ENCODE results near the gene LPAR3. TPM values are rescaled to one million over a fixed set of nuclear protein-coding genes. Genes with fewer than 3 reads are reported as not detected.
"Not testable (repeated sequence)": the region's sequence is repeated elsewhere in the genome, so short reads cannot be mapped to it uniquely, and the experiment has no call there.

The LPAR3 gene
- polyA plus RNA-seq, 6 donors from 2014 or later = not detected

DNA sequence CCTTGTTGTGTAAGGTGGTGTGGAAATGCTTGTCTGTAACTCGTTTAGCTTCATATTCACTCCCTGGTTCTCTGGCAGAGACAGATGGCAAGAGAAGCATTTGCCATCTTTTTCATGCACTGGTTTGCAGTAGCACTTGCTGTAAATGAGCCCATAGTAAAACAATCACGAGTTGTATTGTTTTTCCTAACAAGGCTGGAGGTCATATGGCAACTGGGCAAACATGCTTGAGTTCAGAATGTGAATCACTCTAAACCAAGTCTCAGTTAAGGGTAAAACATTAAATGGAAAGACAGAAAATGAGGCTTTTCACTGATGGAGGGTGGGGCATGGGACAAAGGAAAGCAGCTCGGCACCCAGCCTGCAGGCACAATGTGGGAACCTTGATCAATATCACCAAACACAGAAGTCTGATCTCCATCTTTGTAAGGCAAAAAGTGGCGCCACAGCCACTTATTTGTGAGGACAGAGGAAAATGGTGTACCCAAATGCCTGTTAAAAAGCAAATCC, 26.5 kb upstream of the LPAR3 start:
- Mint-ChIP-seq H3K27ac (peak overlapping the region in 1 of 6 donors; percentile 3), H3K9me3 (no peaks in the 10 kb centered on the region), H3K4me1 (no peaks in the 10 kb centered on the region), H3K36me3 (no peaks in the 10 kb centered on the region), H3K4me3 (no peak overlapping the region), H3K27me3 (peaks cover 10 to 19% (median 13%) of the 10 kb centered on the region in 3 donors)
- DNase-seq = no peak
- no peak for ATAC-seq (ENCODE audit: low read depth in 2 of 2)

DNA sequence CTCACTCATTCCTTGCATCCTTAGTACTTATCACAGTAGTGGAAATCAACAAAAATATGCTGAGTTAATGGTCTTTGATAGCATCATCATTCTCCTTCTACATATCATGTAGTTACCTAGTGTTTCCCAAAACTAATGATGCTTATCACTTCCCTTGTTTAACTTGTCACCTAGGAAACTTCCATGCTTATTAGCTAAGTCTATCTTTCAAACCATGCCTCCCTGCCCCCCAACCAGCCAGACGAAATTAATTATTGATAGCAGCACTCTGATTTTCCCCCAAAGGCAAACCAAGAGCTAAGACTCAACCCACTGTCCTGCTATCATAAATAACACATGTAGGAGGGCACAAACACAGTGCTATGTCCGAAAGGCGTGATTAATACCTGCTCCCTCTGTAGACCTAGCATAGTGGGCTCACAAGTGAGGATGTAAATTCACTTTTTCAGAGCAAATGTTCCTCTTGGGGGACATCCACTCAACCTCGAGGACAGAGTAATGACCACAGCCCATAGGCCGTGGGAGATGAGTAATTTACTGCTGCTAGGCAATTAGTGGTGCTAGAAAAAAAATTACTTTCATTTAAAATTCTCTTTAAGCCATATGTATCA, 25.8 kb upstream of the LPAR3 start:
- H3K9me3 Mint-ChIP-seq = no peaks in the 10 kb centered on the region
- no peaks in the 10 kb centered on the region for H3K36me3 Mint-ChIP-seq
- H3K27ac Mint-ChIP-seq = no peak overlapping the region
- H3K4me1 Mint-ChIP-seq = no peaks in the 10 kb centered on the region
- ATAC-seq (ENCODE audit: low read depth in 2 of 2) = no peak
- H3K4me3 Mint-ChIP-seq = no peak overlapping the region
- peaks cover 10 to 19% (median 13%) of the 10 kb centered on the region in 3 donors for H3K27me3 Mint-ChIP-seq
- DNase-seq = no peak

DNA sequence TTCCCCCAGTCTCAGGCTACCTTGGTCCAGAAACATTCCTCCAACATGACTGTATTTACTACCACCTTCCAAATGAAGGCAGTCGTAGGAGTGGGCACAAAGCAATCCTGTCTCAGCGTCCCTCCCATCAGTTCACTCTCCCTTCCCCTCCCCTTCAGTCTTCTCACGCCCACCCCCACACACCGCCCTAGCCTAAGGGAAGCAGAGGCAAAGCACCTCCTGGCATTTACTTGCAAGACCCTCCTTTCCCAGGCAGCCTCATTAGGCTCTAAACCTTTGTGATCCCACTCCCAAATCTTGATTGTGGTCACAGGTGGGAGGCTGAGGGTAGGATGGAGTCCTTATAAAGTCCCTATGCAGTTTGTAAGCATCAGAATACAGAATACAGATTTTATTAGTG, 23.9 kb upstream of the LPAR3 start:
- Mint-ChIP-seq H3K9me3 (no peaks in the 10 kb centered on the region), H3K4me1 (no peaks in the 10 kb centered on the region), H3K27ac (peak overlapping the region in 1 of 6 donors; percentile 74), H3K4me3 (no peak overlapping the region), H3K36me3 (no peaks in the 10 kb centered on the region), H3K27me3 (peaks cover 10 to 19% (median 13%) of the 10 kb centered on the region in 3 donors)
- ATAC-seq (ENCODE audit: low read depth in 2 of 2) (no peak), DNase-seq (no peak)

DNA sequence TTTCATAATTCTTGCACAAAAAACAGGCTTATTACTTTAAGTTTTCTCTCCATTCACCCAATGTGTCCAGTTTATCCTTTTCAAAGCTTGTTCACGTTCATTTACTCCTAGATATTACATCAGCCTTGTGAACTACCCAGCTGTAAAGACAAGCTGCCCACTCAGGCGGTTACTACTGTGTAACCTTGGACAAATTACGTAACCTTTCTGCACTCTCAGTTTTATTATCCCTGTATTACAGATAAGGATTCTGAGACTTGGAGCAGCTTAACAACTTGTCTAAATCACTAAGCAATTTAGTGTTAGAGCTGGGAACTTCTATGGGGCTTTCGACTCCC, 20.5 kb upstream of the LPAR3 start:
- ATAC-seq (ENCODE audit: low read depth in 2 of 2) (no peak), DNase-seq (no peak)
- Mint-ChIP-seq H3K4me1 (no peaks in the 10 kb centered on the region), H3K4me3 (no peak overlapping the region), H3K9me3 (peaks cover 0 to 5% (median under 1%) of the 10 kb centered on the region in 7 donors), H3K27me3 (peaks cover 16 to 28% (median 21%) of the 10 kb centered on the region in 3 donors), H3K27ac (peak overlapping the region in 1 of 6 donors; percentile 25), H3K36me3 (no peaks in the 10 kb centered on the region)

DNA sequence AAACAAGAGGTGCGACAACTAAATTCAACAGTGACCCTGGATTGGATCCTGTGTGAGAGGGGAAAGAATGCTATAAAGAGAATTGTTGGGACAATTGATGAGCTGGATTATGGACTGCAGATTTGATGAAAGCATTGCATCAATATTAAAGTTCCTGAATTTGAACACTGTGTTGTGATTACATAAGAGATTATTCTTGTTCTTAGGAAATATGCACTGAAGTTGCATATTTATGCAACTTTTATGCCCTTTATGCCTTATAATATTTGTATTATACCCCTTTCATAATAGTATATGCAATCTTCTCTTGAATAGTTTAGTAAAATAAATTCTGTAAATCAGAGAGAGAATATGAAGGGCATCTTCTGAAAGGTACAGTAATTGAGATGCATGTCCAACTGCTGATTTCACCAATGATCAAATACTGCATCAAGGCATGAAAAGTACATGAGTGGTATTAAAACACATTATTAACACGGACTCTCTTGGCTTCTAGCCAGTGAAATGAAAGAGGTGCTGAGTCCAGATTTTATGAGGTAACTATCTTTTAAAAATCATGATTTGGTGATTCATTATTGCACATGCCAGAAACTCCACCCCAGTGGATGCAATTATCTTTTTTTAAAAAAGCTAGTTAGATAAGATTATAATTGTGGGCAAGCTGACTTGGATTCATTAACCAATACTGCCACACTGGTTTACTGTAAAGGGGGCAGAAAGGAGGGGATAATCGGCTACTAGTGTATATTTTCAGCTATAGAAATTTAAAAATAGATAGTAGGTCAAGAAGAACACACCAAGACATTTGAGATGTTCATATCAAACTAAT, 19.9 kb upstream of the LPAR3 start:
- H3K9me3 Mint-ChIP-seq = peaks cover 0 to 5% (median 2%) of the 10 kb centered on the region in 7 donors
- H3K4me1 Mint-ChIP-seq = no peaks in the 10 kb centered on the region
- ATAC-seq (ENCODE audit: low read depth in 2 of 2) = no peak
- peaks cover 10 to 25% (median 18%) of the 10 kb centered on the region in 3 donors for H3K27me3 Mint-ChIP-seq
- H3K36me3 Mint-ChIP-seq = no peaks in the 10 kb centered on the region
- no peak overlapping the region for H3K4me3 Mint-ChIP-seq
- no peak overlapping the region for H3K27ac Mint-ChIP-seq
- no peak for DNase-seq

DNA sequence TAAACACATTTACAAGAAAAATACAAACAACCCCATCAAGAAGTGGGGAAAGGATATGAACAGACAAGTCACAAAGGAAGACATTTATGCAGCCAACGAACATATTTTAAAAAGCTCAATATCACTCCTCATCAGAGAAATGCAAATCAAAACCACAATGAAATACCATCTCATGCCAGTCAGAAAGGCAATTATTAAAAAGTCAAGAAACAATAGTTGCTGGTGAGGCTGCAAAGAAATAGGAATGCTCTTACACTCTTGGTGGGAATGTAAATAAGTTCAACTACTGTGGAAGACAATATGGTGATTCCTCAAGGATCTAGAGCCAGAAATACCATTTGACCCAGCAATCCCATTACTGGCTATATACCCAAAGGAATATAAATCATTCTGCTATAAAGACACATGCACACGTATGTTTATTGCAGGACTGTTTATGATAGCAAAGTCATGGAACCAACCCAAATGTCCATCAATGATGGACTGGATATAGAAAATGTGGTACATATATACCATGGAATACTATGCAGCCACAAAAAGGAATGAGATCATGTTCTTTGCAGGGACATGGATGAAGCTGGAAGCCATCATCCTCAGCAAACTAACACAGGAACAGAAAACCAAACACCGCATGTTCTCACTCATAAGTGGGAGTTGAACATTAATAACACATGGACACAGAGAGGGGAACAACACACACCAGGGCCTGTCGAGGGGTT, 15.9 kb upstream of the LPAR3 start:
- ATAC-seq (ENCODE audit: low read depth in 2 of 2); H3K36me3 Mint-ChIP-seq; H3K27ac Mint-ChIP-seq; H3K9me3 Mint-ChIP-seq; H3K4me1 Mint-ChIP-seq; DNase-seq; H3K4me3 Mint-ChIP-seq: not testable (repeated sequence)
- peaks cover 19 to 32% (median 24%) of the 10 kb centered on the region in 3 donors for H3K27me3 Mint-ChIP-seq

DNA sequence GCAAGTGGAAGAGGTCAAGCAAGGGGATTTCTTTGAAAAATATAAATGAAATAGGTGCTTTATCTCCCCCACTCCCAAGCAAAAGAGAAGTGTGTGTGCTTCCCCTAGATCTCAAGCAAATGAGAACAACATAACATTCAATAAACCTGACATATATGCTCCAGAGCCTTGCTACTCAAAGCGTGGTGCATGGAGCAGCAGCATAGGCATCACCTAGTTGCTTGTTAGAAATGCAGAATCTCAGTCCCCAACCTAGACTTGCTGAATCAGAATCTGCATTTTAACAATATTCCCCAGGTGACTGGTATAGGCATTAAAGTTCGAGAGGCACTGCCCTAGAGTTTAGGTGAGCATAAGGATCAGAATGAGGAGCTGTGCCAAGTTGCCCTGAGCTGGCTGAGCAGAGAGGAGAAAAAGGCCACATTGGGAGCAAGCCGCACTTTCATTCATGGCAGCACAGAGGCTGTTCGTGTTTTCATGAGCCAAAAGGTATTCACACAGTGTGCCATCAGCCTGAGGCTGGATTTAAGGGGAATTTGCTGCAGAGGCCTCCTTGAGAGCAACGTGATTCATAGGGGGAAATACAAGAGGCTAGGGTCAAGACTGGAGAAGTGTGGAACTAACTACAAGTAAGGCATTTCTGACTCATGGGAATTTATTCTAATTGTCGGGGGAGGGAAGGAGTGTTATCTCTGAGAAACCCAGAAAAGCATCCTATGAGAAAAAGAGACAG, 14.3 kb upstream of the LPAR3 start:
- DNase-seq (no peak), ATAC-seq (ENCODE audit: low read depth in 2 of 2) (no peak)
- Mint-ChIP-seq H3K27me3 (peaks cover 19 to 35% (median 24%) of the 10 kb centered on the region in 3 donors), H3K4me1 (no peaks in the 10 kb centered on the region), H3K36me3 (peaks cover 4 to 5% of the 10 kb centered on the region in 2 donors), H3K4me3 (no peak overlapping the region), H3K9me3 (peaks cover 0 to 18% (median 6%) of the 10 kb centered on the region in 7 donors), H3K27ac (no peak overlapping the region)

DNA sequence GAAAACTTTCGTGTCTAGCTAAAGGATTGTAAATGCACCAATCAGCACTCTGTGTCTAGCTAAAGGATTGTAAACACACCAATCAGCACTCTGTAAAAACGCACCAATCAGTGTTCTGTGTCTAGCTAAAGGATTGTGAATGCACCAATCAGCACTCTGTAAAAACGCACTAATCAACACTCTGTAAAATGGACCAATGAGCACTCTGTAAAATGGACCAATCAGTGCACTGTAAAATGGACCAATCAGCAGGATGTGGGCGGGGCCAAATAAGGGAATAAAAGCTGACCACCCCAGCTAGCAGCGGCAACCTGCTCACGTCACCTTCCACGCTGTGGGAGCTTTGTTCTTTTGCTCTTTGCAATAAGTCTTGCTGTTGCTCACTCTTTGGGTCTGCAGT, 9.7 kb upstream of the LPAR3 start:
- not testable (repeated sequence) for DNase-seq; H3K4me3 Mint-ChIP-seq; ATAC-seq (ENCODE audit: low read depth in 2 of 2); H3K27ac Mint-ChIP-seq; H3K4me1 Mint-ChIP-seq
- H3K36me3 Mint-ChIP-seq = peaks cover 8 to 12% of the 10 kb centered on the region in 2 donors
- H3K27me3 Mint-ChIP-seq = peaks cover 19 to 34% (median 19%) of the 10 kb centered on the region in 3 donors
- H3K9me3 Mint-ChIP-seq = peaks cover 0 to 16% (median 8%) of the 10 kb centered on the region in 7 donors

DNA sequence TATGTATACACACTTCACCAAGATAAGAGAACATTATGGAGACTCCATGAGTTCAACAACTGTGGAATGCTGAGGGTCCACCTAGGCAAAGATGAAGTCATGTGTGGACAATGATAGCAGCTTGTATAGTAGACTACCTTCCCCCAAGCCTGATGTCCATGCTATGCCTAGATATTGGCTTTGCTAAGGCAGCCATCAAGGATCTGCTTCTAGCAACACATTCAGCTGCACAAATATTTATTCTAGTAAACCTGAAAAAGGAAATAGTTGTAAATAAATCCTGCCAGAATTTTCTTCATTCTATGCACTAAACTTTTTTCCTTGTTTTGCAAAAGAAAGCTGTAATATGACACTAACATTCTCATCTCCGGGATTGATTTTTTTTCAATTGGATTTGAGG, 7.0 kb upstream of the LPAR3 start:
- DNase-seq (no peak), ATAC-seq (ENCODE audit: low read depth in 2 of 2) (no peak)
- Mint-ChIP-seq H3K4me3 (no peak overlapping the region), H3K27me3 (peaks cover 26 to 51% (median 32%) of the 10 kb centered on the region in 3 donors), H3K27ac (no peak overlapping the region), H3K36me3 (peaks cover 7 to 8% of the 10 kb centered on the region in 2 donors), H3K4me1 (no peaks in the 10 kb centered on the region), H3K9me3 (peaks cover 0 to 11% (median 7%) of the 10 kb centered on the region in 7 donors)

DNA sequence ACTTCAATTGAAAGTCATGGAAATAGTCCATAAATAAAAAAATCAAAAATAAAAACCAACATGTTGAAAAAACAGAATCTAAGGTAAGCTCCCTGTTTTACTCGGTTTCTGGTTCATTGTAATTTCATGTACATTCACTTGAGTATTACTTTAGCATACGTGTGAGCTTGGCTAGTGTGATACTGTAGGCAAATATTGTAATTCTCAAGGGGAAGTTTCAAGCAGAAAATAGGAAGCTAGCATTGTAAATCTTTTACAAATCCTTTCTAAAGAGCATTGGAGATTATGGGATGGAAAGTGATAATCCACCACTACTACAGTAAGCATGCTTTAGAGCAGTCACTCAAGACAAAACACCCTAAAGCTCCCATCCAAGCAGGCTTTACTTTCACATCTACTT, 3.3 kb upstream of the LPAR3 start:
- Mint-ChIP-seq H3K4me3 (no peak overlapping the region), H3K27ac (no peak overlapping the region), H3K36me3 (peaks cover 4 to 6% of the 10 kb centered on the region in 2 donors), H3K4me1 (peaks cover 0 to 10% (median 3%) of the 10 kb centered on the region in 3 donors), H3K9me3 (peaks cover 0 to 3% (median 0%) of the 10 kb centered on the region in 7 donors), H3K27me3 (peaks cover 45 to 61% (median 56%) of the 10 kb centered on the region in 3 donors)
- no peak for DNase-seq
- no peak for ATAC-seq (ENCODE audit: low read depth in 2 of 2)

DNA sequence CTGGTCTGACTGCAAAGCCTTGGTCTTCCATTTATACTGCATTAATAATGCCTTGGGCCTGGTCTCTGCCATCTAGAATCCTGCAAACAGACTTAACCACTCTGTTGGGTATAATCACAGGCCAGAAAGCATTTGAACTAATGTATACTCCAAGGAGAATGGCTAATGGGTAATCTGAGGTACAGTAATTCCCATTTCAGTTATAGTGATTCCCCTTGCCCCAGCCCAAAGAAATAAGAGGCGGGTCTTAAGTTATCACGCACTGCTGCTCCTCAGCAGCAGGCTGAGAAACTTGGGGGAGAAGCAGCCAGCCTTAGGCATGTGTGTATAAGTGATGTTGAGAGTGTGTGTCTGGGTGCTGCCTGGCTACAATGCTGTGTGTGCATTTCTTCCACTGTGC, 2.4 kb downstream of the LPAR3 start:
- H3K4me3 Mint-ChIP-seq = peak overlapping the region in 1 of 8 donors; percentile 16
- DNase-seq = no peak
- no peak overlapping the region for H3K27ac Mint-ChIP-seq

DNA sequence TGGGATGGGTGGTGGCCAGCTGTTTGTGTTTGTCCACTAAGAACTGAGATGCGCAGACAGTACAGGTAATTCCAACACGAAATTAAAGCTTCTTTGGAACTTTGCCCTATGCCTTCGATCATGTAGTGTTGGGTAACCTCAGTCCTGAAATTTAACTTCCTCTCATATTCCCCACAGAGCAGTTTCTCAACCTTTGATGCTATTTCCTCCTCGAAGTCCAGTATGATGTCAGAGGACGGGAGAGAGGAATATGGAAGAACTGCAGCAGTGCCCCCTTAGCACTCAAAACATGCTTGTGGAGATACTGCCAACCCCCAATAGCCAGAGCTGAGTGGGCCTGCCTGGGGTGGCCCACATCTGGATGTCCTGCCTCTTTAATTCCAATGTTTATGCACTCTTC, 3.6 kb downstream of the LPAR3 start:
- no peak overlapping the region for H3K27ac Mint-ChIP-seq
- no peak for DNase-seq
- peaks cover 0 to 10% (median 3%) of the 10 kb centered on the region in 3 donors for H3K4me1 Mint-ChIP-seq
- H3K4me3 Mint-ChIP-seq = no peak overlapping the region
- no peaks in the 10 kb centered on the region for H3K9me3 Mint-ChIP-seq
- peaks cover 45 to 52% (median 48%) of the 10 kb centered on the region in 3 donors for H3K27me3 Mint-ChIP-seq
- no peak for ATAC-seq (ENCODE audit: low read depth in 2 of 2)
- H3K36me3 Mint-ChIP-seq = peaks cover 0 to 7% of the 10 kb centered on the region in 2 donors

More for the DNA sequence above, 2.4 kb downstream of the LPAR3 start:
- Mint-ChIP-seq H3K36me3 (peaks cover 0 to 7% of the 10 kb centered on the region in 2 donors), H3K4me1 (peaks cover 0 to 10% (median 3%) of the 10 kb centered on the region in 3 donors), H3K27me3 (peaks cover 49 to 55% (median 54%) of the 10 kb centered on the region in 3 donors), H3K9me3 (peaks cover 0 to 3% (median 0%) of the 10 kb centered on the region in 7 donors)
- no peak for ATAC-seq (ENCODE audit: low read depth in 2 of 2)

DNA sequence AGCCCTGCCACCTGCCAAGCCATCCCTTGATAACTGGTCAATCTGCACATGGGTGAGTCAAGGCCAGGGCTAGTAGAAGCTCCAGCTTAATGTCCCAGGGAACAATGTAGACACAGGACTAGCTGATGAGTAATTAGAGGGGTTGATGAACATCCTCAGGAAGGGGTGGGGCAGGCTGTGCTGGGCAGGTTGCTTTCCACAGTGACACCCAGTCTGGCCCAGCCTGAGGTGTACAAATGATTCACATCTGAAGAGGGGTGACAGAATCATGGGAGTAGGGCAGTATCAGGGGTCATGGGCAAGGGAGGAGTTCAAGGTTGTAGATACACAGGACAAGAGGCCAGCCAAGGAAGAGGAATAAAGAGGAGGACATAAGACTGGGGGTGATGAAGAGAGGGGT, 4.3 kb downstream of the LPAR3 start:
- Mint-ChIP-seq H3K27ac (no peak overlapping the region), H3K27me3 (peaks cover 39 to 45% (median 42%) of the 10 kb centered on the region in 3 donors), H3K4me3 (no peak overlapping the region), H3K9me3 (peaks cover 0 to 3% (median 0%) of the 10 kb centered on the region in 7 donors), H3K36me3 (peaks cover 0 to 7% of the 10 kb centered on the region in 2 donors), H3K4me1 (peaks cover 0 to 9% (median 3%) of the 10 kb centered on the region in 3 donors)
- ATAC-seq (ENCODE audit: low read depth in 2 of 2) = no peak
- DNase-seq = no peak
